Measurements from ENCODE around the gene PALD1.
A peak's percentile ranks its signal among the peaks of the same experiment; 100 is the strongest.

The PALD1 gene

GRCh38 chr10:70596110-70596798 is 117.7 kb downstream of the PALD1 start:
- Histone ChIP-seq H3K27ac (ENCODE audit: low read depth, low read length) (no peak overlapping the region), H3K4me1 (ENCODE audit: control insufficient read depth in 1 of 2, insufficient read depth in 2 of 2, low read length in 2 of 2) (peaks cover 8 to 9% of the 10 kb centered on the region in 2 donors), H3K4me3 (ENCODE audit: low read depth in 1 of 2, low read length in 2 of 2) (no peak overlapping the region), H3K9me3 (ENCODE audit: control insufficient read depth in 1 of 2, low read length in 2 of 2) (no peaks in the 10 kb centered on the region), H3K36me3 (ENCODE audit: control insufficient read depth in 1 of 2, insufficient read depth in 2 of 2, low read length in 2 of 2) (no peaks in the 10 kb centered on the region), H3K27me3 (ENCODE audit: control insufficient read depth in 1 of 2, insufficient read depth in 2 of 2, low read length in 2 of 2) (no peaks in the 10 kb centered on the region), H3K9ac (ENCODE audit: low read depth in 1 of 2, low read length in 2 of 2) (no peak overlapping the region)

- Histone ChIP-seq H3K4me1 (ENCODE audit: control insufficient read depth in 1 of 2, insufficient read depth in 2 of 2, low read length in 2 of 2) (peaks cover 8 to 9% of the 10 kb centered on the region in 2 donors), H3K36me3 (ENCODE audit: control insufficient read depth in 1 of 2, insufficient read depth in 2 of 2, low read length in 2 of 2) (no peaks in the 10 kb centered on the region), H3K9ac (ENCODE audit: low read depth in 1 of 2, low read length in 2 of 2) (no peak overlapping the region), H3K27me3 (ENCODE audit: control insufficient read depth in 1 of 2, insufficient read depth in 2 of 2, low read length in 2 of 2) (no peaks in the 10 kb centered on the region), H3K27ac (ENCODE audit: low read depth, low read length) (no peak overlapping the region), H3K9me3 (ENCODE audit: control insufficient read depth in 1 of 2, low read length in 2 of 2) (no peaks in the 10 kb centered on the region), H3K4me3 (ENCODE audit: low read depth in 1 of 2, low read length in 2 of 2) (no peak overlapping the region)
Measured at GRCh38 chr10:70596860-70597809, 118.6 kb downstream of the PALD1 start.

- Histone ChIP-seq H3K36me3 (ENCODE audit: control insufficient read depth in 1 of 2, insufficient read depth in 2 of 2, low read length in 2 of 2) (no peaks in the 10 kb centered on the region), H3K4me3 (ENCODE audit: low read depth in 1 of 2, low read length in 2 of 2) (no peak overlapping the region), H3K27ac (ENCODE audit: low read depth, low read length) (no peak overlapping the region), H3K9ac (ENCODE audit: low read depth in 1 of 2, low read length in 2 of 2) (no peak overlapping the region), H3K4me1 (ENCODE audit: control insufficient read depth in 1 of 2, insufficient read depth in 2 of 2, low read length in 2 of 2) (peaks cover 8 to 9% of the 10 kb centered on the region in 2 donors), H3K9me3 (ENCODE audit: control insufficient read depth in 1 of 2, low read length in 2 of 2) (no peaks in the 10 kb centered on the region), H3K27me3 (ENCODE audit: control insufficient read depth in 1 of 2, insufficient read depth in 2 of 2, low read length in 2 of 2) (no peaks in the 10 kb centered on the region)
Measured at GRCh38 chr10:70597856-70598815, 119.6 kb downstream of the PALD1 start.

GRCh38 chr10:70598857-70599295 is 120.3 kb downstream of the PALD1 start:
- H3K4me1 ChIP-seq (ENCODE audit: control insufficient read depth in 1 of 2, insufficient read depth in 2 of 2, low read length in 2 of 2), result peaks cover 8 to 9% of the 10 kb centered on the region in 2 donors
- no peak overlapping the region for H3K4me3 ChIP-seq (ENCODE audit: low read depth in 1 of 2, low read length in 2 of 2)
- H3K27ac ChIP-seq (ENCODE audit: low read depth, low read length), result no peak overlapping the region
- no peaks in the 10 kb centered on the region for H3K36me3 ChIP-seq (ENCODE audit: control insufficient read depth in 1 of 2, insufficient read depth in 2 of 2, low read length in 2 of 2)
- H3K9me3 ChIP-seq (ENCODE audit: control insufficient read depth in 1 of 2, low read length in 2 of 2), result no peaks in the 10 kb centered on the region
- no peaks in the 10 kb centered on the region for H3K27me3 ChIP-seq (ENCODE audit: control insufficient read depth in 1 of 2, insufficient read depth in 2 of 2, low read length in 2 of 2)
- no peak overlapping the region for H3K9ac ChIP-seq (ENCODE audit: low read depth in 1 of 2, low read length in 2 of 2)

DNA sequence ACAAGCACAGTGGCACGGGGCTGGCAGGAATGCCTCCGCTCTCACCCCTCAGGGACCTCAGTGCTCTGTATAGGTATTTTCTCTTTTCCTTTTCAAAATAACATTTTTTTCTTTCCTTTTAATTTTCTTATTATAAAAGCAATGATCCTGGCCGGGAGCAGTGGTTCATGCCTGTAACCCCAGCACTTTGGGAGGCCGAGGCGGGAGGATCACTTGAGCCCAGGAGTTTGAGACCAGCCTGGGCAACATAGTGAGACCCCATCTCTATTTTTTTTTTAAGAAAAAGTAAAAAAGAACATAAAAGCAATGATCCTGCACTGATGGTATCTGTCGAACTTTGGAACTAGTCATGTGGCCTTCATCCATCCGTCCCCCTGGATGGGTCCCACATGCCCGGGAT is 120.8 kb downstream of the PALD1 start:
- Histone ChIP-seq H3K4me1 (ENCODE audit: control insufficient read depth in 1 of 2, insufficient read depth in 2 of 2, low read length in 2 of 2) (peaks cover 8 to 9% of the 10 kb centered on the region in 2 donors), H3K27me3 (ENCODE audit: control insufficient read depth in 1 of 2, insufficient read depth in 2 of 2, low read length in 2 of 2) (no peaks in the 10 kb centered on the region)

GRCh38 chr10:70599791-70600190 is 121.2 kb downstream of the PALD1 start:
- H3K9me3 ChIP-seq (ENCODE audit: control insufficient read depth in 1 of 2, low read length in 2 of 2), result no peaks in the 10 kb centered on the region
- peaks cover 8 to 9% of the 10 kb centered on the region in 2 donors for H3K4me1 ChIP-seq (ENCODE audit: control insufficient read depth in 1 of 2, insufficient read depth in 2 of 2, low read length in 2 of 2)
- H3K27ac ChIP-seq (ENCODE audit: low read depth, low read length), result no peak overlapping the region
- no peak overlapping the region for H3K9ac ChIP-seq (ENCODE audit: low read depth in 1 of 2, low read length in 2 of 2)
- no peaks in the 10 kb centered on the region for H3K36me3 ChIP-seq (ENCODE audit: control insufficient read depth in 1 of 2, insufficient read depth in 2 of 2, low read length in 2 of 2)
- no peaks in the 10 kb centered on the region for H3K27me3 ChIP-seq (ENCODE audit: control insufficient read depth in 1 of 2, insufficient read depth in 2 of 2, low read length in 2 of 2)
- H3K4me3 ChIP-seq (ENCODE audit: low read depth in 1 of 2, low read length in 2 of 2), result no peak overlapping the region

More for the DNA sequence above, 120.8 kb downstream of the PALD1 start:
- Histone ChIP-seq H3K36me3 (ENCODE audit: control insufficient read depth in 1 of 2, insufficient read depth in 2 of 2, low read length in 2 of 2) (no peaks in the 10 kb centered on the region), H3K9me3 (ENCODE audit: control insufficient read depth in 1 of 2, low read length in 2 of 2) (no peaks in the 10 kb centered on the region), H3K27ac (ENCODE audit: low read depth, low read length) (no peak overlapping the region), H3K9ac (ENCODE audit: low read depth in 1 of 2, low read length in 2 of 2) (no peak overlapping the region), H3K4me3 (ENCODE audit: low read depth in 1 of 2, low read length in 2 of 2) (no peak overlapping the region)

- no peaks in the 10 kb centered on the region for H3K9me3 ChIP-seq (ENCODE audit: control insufficient read depth in 1 of 2, low read length in 2 of 2)
- H3K27ac ChIP-seq (ENCODE audit: low read depth, low read length), result no peak overlapping the region
- H3K27me3 ChIP-seq (ENCODE audit: control insufficient read depth in 1 of 2, insufficient read depth in 2 of 2, low read length in 2 of 2), result no peaks in the 10 kb centered on the region
- H3K4me1 ChIP-seq (ENCODE audit: control insufficient read depth in 1 of 2, insufficient read depth in 2 of 2, low read length in 2 of 2), result peaks cover 7 to 8% of the 10 kb centered on the region in 2 donors
- no peak overlapping the region for H3K9ac ChIP-seq (ENCODE audit: low read depth in 1 of 2, low read length in 2 of 2)
- H3K36me3 ChIP-seq (ENCODE audit: control insufficient read depth in 1 of 2, insufficient read depth in 2 of 2, low read length in 2 of 2), result no peaks in the 10 kb centered on the region
- no peak overlapping the region for H3K4me3 ChIP-seq (ENCODE audit: low read depth in 1 of 2, low read length in 2 of 2)
Measured at GRCh38 chr10:70600512-70601395, 122.2 kb downstream of the PALD1 start.

DNA sequence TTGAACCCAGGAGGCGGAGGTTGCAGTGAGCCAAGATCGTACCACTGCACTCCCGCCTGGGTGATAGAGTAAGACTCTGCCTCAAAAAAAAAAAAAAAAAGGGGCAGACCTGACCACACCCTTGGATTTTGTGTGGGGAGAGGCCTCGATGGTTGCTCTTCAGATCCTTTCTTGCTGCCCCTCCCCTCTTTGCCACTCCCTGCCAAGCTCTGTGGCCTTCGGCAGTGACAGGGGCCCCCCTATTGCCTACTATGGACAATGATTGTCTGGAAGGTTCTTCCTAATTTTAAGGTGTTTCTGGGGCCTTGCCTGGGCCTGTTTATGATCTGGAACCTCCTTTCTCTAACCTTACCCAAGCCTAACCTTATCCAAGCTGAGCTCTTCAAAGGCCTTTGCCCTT is 123.2 kb downstream of the PALD1 start:
- H3K4me1 ChIP-seq (ENCODE audit: control insufficient read depth in 1 of 2, insufficient read depth in 2 of 2, low read length in 2 of 2), result no peaks in the 10 kb centered on the region
- H3K4me3 ChIP-seq (ENCODE audit: low read depth in 1 of 2, low read length in 2 of 2), result peak overlapping the region; percentile 10 to 51
- H3K27me3 ChIP-seq (ENCODE audit: control insufficient read depth in 1 of 2, insufficient read depth in 2 of 2, low read length in 2 of 2), result no peaks in the 10 kb centered on the region
- H3K27ac ChIP-seq (ENCODE audit: low read depth, low read length), result no peak overlapping the region
- no peaks in the 10 kb centered on the region for H3K36me3 ChIP-seq (ENCODE audit: control insufficient read depth in 1 of 2, insufficient read depth in 2 of 2, low read length in 2 of 2)
- no peaks in the 10 kb centered on the region for H3K9me3 ChIP-seq (ENCODE audit: control insufficient read depth in 1 of 2, low read length in 2 of 2)
- H3K9ac ChIP-seq (ENCODE audit: low read depth in 1 of 2, low read length in 2 of 2), result peak overlapping the region in 1 of 2 donors; percentile 39
